HG02981 (cell line): ENCODE measurements around the gene FAM120A.

Source experiments
- ATAC-seq: cut with Tn5 transposase; IDR thresholded peaks from one replicate; pipeline ENCODE4 v1.9.1; 2021; ENCODE audit warnings: mild to moderate bottlenecking, moderate library complexity; ENCODE audit not compliant: unreplicated experiment

The FAM120A gene

DNA sequence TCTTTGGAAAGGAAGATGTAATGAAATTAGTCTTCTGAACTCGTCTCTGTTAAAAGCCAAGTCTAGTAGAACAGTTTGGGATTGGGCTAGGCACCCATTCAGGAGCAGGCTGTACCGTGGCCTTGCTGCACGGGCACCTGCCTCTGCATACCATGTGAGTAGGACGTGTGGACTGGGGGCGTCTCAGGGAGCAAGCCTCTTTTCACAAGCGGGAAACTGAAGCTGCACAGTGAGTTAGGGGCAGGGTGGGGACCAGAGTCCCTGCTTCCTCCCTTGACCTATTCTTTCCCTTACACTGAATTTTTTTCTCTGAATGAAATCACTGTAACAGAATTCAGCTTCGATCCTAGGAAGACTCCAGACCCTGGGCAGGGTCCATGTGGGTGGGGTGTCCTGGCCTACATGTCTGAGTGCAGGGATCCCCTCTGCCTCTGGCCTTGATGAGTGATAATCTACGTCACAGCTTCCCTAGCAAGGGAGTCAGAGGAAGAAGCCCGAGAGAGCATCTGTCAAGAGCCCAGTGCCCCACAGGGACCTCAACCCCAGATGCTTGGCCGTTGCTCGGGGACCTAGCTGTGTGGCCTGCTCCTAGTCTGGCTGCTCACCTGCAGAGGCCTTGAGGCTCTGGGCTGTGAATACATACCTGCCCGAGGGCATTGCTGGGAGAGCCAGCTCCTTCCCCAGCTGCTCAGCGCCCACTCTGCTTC, 140.0 kb downstream of the FAM120A start:
- ATAC-seq = no peak

DNA sequence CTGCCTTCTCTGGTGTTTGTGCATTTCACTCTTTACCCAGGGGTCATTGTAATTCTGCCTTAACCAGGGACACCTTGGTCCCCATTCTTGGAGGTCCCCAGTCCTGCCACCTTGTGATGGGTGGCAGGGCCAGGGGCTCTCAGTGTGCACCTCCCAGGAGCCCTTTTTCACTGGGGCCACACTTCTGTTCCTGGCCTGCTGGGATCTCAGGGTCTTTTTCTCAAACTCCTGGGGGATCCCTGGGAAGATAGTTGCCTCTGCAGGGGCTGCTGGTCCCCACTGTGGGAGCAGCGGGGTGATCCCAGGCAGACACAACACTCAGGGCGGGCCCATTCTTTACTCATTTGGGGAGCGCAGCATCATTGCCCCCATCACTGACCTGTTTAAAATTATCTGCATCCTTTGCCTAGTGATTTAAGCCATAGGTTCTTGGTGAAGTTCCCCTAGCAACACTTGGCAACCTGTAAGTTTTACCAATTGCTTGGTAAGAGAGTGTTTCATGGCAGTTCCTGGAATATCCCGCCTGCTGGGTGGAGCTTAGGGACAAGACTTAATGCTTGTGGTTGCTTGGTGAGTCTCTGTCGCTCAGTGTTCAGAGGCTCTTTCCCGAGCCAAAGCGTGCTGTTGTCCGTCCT, 140.6 kb downstream of the FAM120A start:
- ATAC-seq = no peak

DNA sequence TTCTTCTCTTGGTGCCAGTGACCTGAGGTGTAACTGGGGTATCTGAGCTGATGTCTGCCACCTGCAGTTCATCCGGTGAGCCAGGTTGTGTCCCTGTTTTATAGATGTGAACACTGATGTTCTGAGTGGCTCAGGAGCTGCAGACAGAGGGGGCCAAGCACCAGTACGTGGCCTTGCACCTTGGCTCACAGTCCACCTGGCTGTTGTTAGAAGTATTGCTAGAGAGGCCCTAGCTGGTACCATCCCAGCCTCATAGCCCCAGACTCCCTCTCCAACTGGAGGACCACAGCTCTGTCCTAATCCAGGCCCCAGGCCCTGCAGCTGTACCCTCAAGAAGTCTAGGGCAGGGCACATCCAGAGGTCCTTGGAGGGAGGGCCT, 141.1 kb downstream of the FAM120A start:
- ATAC-seq = no peak

DNA sequence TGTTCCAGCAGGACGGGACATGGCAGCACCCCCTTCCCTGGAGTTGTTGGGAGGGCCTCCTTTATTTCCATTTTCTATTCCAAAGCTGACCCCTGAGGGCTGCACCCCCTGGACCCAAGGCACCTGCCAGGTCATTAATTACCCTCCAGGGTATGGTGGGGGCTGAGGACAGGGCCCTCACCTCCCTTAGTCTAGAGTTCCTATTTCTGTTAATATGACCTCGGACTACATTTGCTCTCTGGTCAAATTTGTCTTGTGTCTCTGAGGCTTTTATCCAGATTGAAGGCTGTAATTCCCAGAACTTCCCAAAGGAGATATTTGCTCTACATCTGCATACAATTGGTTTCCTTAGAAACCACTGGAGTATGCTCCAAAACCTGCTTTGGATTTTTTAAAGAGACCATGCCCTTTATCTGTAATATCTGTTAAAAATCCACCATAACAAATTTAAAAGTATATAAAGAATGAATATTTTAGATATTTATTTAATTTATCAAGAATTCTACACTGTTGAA, 141.7 kb downstream of the FAM120A start:
- no peak for ATAC-seq

DNA sequence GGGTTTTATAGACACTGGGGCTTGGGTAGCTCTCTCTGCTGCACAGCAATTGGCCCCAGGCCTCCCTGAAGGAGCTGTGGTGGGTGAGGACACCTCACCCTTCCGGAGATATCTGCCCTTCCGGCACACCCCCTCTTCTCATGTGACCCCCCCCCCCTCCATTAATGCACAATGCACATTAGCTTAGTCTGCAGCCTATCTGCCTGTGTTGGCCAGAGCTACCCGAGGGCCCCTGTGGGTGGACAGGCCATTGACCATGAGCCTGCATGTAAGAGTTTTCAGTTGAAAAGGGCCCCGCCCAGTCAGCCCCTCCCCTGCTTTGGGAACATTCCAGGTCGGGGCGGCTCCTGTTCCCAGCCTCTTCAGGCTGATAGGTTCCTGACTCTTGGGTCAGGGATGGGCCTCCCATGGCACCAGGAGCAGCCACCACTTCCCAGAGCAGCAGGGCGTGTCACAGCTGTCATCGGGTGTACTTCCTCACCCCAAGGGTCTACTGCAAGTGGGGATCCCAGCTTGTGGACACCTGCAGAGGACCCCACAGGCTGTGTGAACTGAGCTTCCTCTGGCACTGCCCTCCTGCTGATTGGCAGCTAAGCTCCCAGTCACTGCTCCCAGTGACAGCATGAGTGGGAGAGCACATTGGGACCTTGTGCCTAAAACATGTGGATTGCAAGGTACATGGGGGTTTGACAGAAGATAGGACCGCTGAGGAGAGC, 142.7 kb downstream of the FAM120A start:
- no peak for ATAC-seq

DNA sequence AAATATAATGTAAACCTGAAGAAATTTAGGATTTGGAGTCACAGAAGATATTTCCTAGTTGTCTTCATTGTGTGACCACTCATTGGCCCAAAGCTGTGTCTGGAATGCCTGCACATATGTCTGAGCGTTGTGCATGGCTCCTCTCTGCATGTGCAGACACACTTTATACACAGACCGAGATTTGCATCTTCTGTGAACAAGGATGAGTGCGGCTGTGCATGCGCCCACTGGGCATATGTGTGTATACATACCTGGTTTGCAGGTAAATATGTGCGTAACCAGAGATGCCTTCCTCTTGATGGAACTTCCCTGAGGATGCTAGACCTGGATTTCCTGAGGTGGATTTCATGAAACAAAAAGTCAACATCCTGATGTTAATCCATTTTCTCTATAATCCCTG, 144.0 kb downstream of the FAM120A start:
- no peak for ATAC-seq

DNA sequence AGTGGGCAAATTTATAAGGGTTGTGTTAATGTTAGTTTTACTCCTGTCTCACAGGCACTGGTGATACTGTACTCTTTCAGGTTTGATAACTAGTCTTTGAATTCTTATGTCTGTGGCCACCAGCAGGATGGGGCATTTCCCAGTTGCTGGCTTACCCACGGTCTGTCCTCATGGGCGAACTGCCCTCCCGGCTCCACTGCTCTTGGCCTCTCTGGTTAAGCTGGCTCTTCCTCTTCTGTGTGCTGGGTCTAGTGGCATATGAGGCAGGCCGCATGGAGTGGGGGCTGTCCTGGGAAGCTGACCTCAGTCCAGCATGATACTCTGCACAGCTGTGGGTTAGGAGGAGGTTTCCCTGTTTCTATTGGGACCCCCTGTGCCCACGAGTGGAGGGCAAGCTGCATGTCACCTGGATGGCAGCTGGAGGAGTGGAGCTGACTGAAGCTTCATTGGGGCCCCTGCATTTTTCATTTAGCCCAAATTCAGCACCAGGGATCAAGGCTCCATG, 144.4 kb downstream of the FAM120A start:
- no peak for ATAC-seq

DNA sequence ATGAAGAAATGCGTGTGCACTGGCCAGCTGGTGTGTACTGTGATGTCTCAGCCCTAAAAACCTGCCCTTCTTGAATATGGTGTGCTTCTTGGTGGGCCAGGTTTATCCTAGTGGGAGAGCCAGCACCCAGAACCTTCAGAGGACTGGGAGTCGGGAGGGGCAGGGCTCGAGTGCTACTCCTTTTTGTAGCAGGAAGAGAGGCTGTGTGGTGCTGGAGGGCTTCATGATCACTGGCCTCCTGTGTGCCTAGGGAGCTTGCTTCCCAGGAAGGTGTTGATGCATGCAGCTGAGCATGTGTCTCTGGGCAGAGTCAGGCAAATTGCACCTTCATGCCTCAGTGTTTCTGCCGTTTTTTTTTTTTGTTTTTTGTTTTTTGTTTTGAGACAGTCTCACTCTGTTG, 144.9 kb downstream of the FAM120A start:
- no peak for ATAC-seq

DNA sequence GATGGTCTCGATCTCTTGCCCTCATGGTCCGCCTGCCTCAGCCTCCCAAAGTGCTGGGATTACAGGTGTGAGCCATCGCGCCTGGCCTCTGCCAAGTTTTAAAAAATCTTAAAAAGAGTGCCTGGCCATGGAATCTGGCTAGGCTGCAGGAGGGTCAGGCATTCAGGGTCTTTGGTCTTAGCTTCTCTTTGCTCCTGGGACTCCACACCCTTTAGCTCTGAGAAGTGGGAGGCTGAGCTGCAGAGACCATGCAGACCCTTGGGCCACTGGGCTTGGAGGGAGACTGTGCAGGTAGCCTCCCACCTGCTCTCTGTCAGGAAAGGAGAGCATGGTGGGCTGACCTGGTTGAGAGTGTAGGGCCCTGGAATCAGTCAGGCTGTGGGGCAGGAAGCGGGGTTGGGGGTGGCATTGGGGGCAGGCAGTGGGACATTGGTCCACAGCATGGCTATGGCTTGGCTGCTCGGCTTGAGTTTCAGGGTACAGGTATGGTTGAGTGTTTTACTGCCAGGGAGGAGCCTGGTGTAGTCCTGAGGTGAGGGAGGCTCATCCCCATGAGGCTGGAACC, 145.7 kb downstream of the FAM120A start:
- ATAC-seq = no peak

DNA sequence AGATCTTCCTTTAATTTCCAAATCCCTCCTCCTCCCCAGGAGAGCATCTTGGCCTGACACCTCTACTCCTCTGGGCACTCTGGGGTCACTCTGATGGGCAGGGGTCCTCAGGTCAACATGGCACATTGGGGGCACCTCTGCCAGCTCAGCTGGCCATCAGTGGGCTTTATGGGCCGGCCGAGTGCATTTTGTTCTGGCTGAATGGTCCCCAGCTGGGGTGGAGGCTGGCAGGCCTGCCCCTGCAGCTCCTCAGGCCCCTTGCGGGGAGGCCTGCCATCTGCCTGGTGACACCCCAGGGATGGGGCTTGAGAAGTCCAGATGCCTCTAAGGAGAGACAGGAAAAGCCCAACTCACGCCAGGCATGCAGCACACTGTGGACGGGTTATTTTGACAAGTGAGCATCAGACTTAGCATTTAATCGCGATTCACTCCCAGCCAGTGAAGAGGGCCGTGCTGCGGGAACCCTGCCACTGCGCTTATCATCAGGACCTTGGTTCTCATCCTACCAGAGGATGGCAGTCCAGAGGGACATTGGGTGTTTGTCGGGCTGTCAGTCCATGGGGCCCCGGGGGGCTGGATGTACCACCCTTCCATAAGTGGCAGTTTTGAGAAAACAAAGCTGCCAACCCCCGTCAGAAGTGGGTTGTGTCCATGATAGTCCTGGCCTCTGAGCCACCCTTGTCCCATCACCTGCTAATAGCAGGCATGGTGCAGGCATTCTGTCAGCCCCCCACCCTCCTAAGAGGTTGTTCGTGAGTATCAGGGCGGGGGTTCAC, 146.6 kb downstream of the FAM120A start:
- ATAC-seq = no peak

DNA sequence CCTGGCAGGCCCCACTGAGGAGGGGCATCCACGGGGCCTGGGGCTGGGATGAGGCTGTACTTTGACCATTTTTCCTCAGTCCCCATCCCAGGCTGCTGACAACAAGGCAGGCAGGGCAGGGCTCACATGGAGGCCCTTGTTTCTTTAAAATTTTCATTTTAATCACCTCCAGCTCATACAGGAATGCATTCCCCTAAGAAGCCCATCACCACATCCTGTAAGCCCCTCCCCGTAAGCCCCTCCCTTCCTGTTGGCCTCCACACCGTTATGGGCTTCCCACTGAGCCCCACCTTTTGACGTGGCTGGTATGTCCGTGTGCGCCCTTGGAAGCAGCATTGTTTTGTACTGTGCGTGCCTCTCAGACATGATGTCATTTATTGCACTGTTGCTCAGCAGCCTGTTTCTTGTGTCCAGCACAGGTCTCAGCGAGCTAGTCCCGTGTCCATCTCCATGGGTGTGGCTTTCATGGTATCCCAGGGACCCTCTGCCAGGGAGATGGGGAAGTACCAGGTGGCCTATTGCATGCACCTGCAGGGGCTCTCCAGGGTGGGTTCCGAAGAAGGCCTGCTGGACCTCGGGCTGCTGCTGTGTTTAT, 147.3 kb downstream of the FAM120A start:
- ATAC-seq = no peak

DNA sequence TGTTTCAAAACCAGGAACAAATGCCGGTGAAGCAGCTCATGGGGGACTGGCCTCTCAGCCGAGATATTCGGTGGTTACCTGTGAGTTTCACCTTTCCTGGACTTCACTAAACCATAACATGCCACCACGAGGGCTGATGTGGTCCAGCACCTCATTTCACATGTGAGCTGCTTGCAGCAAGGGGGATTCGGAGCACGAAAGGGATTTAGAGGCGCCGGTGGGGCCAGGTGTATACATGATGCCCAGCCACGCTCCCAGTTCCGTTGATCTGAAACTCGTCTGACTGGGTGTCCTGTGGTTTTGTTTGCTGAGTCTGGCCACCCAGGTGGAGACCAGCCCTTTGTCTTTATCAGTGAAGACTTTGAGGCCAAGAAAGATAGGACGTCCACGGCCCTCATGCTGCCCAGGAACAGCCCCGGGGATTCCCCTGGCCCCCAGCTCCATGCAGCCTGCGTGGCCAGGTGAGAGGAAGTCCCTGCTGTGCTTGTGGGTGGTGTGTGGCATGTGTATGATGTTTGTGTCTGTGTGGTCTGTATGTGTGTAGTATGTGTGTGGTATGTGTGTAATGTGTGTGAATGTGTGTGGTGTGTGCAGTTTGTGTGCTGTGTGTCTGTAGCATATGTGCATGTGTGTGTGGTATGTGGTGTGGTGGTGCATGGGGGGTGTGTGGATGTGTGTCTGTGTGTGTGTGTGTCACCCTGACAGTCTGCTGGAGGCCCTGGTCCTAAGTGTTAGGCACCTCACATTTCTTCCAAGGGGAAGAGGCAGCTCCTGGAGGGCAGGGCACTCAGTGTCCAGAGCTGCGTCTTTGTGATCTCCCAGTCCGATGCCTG, 148.3 kb downstream of the FAM120A start:
- no peak for ATAC-seq

DNA sequence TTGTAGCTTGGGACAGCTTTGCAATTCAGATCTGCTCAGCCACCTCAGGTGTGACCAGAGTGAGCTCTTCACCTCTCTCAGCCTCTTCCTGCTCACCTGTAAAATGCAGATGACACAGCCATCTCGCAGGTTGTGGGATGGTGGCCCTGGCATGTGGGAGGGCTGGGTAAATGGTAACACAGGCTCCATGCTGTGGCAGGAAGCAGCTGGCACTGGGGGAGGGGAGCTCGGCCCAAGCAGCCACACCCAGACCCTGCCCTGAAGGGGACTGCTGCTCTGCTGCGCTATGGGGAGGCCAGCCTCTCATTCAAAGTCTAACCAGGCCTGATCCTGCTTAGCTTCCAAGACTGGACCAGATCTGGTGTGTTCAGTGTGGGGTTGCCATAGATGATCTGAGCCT, 149.0 kb downstream of the FAM120A start:
- ATAC-seq = no peak

DNA sequence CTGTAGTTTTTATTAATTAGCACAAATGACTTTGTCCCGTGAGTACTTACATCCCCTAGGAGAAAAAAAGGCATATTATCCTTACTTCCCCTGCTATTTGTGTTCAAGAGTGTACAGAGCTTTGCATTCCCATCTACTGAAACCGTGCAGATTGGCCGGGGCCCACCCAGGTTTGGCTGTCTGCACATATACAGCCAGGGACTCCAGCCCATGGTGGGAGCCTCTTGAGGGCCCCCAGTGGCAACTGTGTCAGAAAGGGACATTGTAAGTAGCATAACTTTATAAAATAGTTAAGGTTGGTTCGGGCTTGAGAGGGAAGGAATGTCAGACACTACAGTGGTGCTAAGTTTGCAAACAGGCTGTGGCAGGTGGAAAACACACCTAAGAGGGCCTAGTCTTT, 149.6 kb downstream of the FAM120A start:
- no peak for ATAC-seq

DNA sequence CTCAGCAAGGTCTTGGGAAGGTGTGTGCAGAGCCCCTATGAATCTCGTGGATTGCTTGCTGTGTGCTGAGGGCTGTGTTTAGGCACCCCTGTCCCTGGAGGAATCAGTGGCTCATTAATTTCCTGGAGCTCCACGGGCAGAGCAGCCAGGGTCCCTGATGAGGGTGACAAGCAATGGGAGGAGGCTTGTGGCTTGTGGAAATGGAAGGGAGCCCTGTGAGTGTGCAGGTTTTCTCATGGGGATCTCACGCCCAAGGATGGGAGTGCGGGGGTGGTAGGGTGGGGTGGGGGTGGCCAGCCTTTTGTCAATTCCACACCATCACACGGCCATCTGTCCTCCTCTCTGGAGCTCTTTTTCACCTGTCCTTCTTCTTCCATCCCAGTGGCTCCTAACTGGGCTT, 150.2 kb downstream of the FAM120A start:
- no peak for ATAC-seq

DNA sequence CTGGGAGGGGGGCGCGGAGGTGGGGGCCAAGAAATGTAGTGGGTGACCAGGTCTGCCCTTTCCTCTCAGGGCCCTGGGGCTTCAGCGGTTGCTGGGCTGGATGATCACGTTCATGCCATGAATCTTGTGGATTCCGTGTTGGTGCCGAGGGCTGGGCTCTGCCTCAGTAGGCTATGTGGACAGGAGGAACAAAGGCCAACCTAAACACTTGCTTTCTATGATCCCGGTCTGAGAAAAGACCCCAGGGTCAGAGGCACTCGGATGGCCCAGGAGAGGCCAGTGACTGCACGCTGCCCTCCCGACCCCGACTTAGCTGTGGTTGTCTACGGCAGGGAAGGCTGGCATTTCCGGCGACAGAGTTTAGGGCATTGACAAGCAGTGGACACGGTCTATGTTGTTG, 151.5 kb downstream of the FAM120A start:
- ATAC-seq = no peak

DNA sequence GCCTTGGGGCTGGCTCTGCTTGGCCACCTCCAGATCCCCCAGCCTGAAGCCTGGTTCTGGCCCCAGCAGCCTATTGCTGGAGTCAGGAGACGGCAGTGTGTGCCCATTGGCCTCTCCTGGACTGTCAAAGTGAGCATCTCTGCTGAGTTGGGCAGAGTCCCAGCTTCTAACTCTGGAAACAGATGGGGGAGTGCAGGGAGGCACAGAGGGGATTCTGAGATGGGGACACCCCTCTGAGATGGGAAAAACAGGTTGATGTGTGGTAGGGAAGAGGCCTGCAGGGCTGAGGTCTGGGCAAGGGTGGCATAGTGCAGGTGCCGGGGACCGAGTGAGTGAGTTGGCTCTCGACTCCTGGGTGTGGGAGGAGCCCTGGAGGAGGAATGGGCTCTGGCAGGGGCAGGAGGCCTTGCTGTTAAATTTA, 152.4 kb downstream of the FAM120A start:
- no peak for ATAC-seq

DNA sequence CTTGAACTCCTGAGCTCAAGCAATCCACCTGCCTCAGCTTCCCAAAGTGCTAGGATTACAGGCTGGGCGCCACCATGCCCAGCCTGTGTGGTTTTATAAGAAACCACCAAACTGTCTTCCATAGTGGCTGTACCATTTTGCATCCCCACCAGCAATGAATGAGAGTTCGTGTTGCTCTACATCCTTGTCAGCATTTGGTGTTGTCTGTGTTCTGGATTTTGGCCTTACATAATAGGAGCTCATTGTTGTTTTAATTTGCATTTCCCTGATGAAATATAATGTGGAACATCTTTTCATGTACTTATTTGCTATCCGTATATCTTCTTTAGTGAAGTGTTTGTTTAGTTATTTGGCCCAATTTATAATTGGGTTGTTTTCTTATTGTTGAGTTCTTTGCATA, 154.7 kb downstream of the FAM120A start:
- ATAC-seq = no peak

DNA sequence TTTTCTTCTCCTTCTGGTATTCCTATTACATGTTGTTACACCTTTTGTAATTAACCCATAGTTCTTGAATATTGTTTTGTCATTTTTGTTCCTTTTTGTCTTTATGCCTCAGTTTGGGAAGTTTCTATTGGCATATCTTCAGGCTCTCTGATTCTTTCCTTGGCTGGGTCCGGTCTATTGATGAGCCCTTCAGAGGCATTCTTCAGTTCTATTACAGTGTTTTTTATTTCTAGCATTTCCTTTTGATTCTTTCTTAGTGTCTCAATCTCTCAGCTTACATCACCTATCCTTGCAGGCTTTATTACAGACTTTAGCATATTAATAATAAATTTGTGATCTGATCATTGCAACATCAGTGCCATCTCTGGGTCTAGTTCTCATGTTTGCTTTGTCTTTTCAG, 158.7 kb downstream of the FAM120A start:
- ATAC-seq = no peak
